Astrocyte (in vitro differentiated cells and primary cell): ENCODE data around the gene CCNG2. TPM values are rescaled to one million over a fixed set of nuclear protein-coding genes. Genes with fewer than 3 reads are reported as not detected.

Experiments used
- DNase-seq: peaks from one replicate; pipeline ENCODE4 v3.0.0-alpha.2; 2010; ENCODE audit warnings: low read depth
- FAIRE-seq: peaks from 2 replicates; lab custom pipeline; 2011; peaks lifted over from hg19 to GRCh38; lab: Jason Lieb, UNC
- H2AFZ ChIP-seq: 2 replicates; pipeline ENCODE4 v1.6.0; 2012; ENCODE audit warnings: low read depth, low read length, inconsistent platforms
- H3K27ac ChIP-seq: 2 replicates; pipeline ENCODE4 v1.5.1; 2011; ENCODE audit warnings: low read depth, low read length, inconsistent platforms
- H3K27me3 ChIP-seq: 2 replicates; pipeline ENCODE4 v1.6.0; 2011; ENCODE audit warnings: low read length, inconsistent platforms; ENCODE audit not compliant: insufficient read depth
- H3K36me3 ChIP-seq: 2 replicates; pipeline ENCODE4 v1.5.1; 2011; ENCODE audit warnings: low read length, inconsistent platforms; ENCODE audit not compliant: insufficient read depth
- H3K4me1 ChIP-seq: 2 replicates; pipeline ENCODE4 v1.5.1; 2011; ENCODE audit warnings: low read length, inconsistent platforms; ENCODE audit not compliant: insufficient read depth
- H3K4me2 ChIP-seq: 2 replicates; pipeline ENCODE4 v1.6.0; 2012; ENCODE audit warnings: low read length, inconsistent platforms
- H3K4me3 ChIP-seq: 2 replicates; pipeline ENCODE4 v1.5.1; 2011; ENCODE audit warnings: low read depth, mild to moderate bottlenecking, low read length, inconsistent platforms; ENCODE audit not compliant: insufficient read depth
- H3K79me2 ChIP-seq: 2 replicates; pipeline ENCODE4 v1.6.0; 2012; ENCODE audit warnings: mild to moderate bottlenecking, low read length, inconsistent platforms; ENCODE audit not compliant: insufficient read depth
- H3K9ac ChIP-seq: 2 replicates; pipeline ENCODE4 v1.6.0; 2012; ENCODE audit warnings: mild to moderate bottlenecking, low read length, inconsistent platforms
- H3K9me3 ChIP-seq: 2 replicates; pipeline ENCODE4 v1.5.1; 2012; ENCODE audit warnings: low read depth, mild to moderate bottlenecking, low read length, inconsistent platforms; ENCODE audit not compliant: insufficient read depth
- H4K20me1 ChIP-seq: 2 replicates; pipeline ENCODE4 v1.6.0; 2012; ENCODE audit warnings: low read length, inconsistent platforms; ENCODE audit not compliant: insufficient read depth
- H3K27ac Mint-ChIP-seq: one replicate; pipeline ENCODE4 v1.8.0; 2021; ENCODE audit warnings: mild to moderate bottlenecking, mixed read lengths; ENCODE audit not compliant: unreplicated experiment
- H3K27me3 Mint-ChIP-seq: one replicate; pipeline ENCODE4 v1.8.0; 2021; ENCODE audit warnings: low read depth, mixed read lengths; ENCODE audit not compliant: unreplicated experiment
- H3K36me3 Mint-ChIP-seq: one replicate; pipeline ENCODE4 v1.8.0; 2021; ENCODE audit warnings: low read depth, mixed read lengths; ENCODE audit not compliant: unreplicated experiment
- H3K4me1 Mint-ChIP-seq: one replicate; pipeline ENCODE4 v1.8.0; 2021; ENCODE audit warnings: low read depth, mixed read lengths; ENCODE audit not compliant: unreplicated experiment
- H3K4me3 Mint-ChIP-seq: one replicate; pipeline ENCODE4 v1.8.0; 2021; ENCODE audit warnings: mild to moderate bottlenecking, moderate library complexity, mixed read lengths; ENCODE audit not compliant: unreplicated experiment
- H3K9me3 Mint-ChIP-seq: one replicate; pipeline ENCODE4 v1.8.0; 2021; ENCODE audit warnings: mild to moderate bottlenecking, mixed read lengths; ENCODE audit not compliant: unreplicated experiment
- CTCF ChIP-seq: IDR thresholded peaks from 2 replicates; pipeline ENCODE4 v1.5.1; 2011; ENCODE audit warnings: low read depth, mild to moderate bottlenecking, inconsistent platforms, low read length, moderate library complexity; ENCODE audit not compliant: insufficient read depth
- EZH2 ChIP-seq: IDR thresholded peaks from 2 replicates; pipeline ENCODE4 v1.6.1; 2012; ENCODE audit warnings: mild to moderate bottlenecking, low read length, inconsistent platforms; ENCODE audit not compliant: insufficient read depth
- total RNA-seq: library from RNA; stranded (reverse); gene quantifications from 2 replicates; pipeline ENCODE4 v1.2.1, GENCODE V29; 2021

Gene CCNG2
- total RNA-seq, 1 donor from 2014 or later, result 54.7 TPM

DNA sequence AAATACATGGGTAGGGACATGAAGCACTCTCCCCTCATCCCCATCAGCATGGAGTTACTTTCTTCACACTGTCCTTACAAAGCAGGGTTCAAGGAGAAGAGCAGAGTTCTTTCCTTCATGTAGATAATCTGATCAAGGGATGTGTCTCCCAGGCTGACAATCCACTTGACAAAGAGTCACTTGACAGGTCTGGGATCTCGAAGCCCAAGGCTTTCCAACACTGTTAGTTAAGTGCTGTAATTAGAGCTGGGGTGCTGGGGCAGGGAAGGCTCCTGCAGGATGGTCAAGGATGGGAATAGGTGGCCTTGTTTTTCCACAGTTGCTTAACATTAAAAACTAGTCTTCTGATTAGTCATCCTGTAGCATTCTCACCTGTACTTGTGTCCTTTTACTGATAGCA, 38.0 kb downstream of the CCNG2 start:
- H3K9me3 ChIP-seq, result no peaks in the 10 kb centered on the region
- FAIRE-seq (no peak), DNase-seq (no peak)
- H3K27ac Mint-ChIP-seq, result no peak overlapping the region
- H3K79me2 ChIP-seq, result no peaks in the 10 kb centered on the region
- H4K20me1 ChIP-seq, result no peaks in the 10 kb centered on the region
- no peak overlapping the region for H3K4me3 ChIP-seq
- H2AFZ ChIP-seq, result no peak overlapping the region
- peaks cover 7% of the 10 kb centered on the region for H3K4me1 Mint-ChIP-seq
- H3K36me3 ChIP-seq, result no peaks in the 10 kb centered on the region
- no peaks in the 10 kb centered on the region for H3K36me3 Mint-ChIP-seq
- H3K27me3 Mint-ChIP-seq, result peaks cover 33% of the 10 kb centered on the region
- no peaks in the 10 kb centered on the region for H3K9me3 Mint-ChIP-seq
- H3K4me3 Mint-ChIP-seq, result no peak overlapping the region
- H3K9ac ChIP-seq, result no peak overlapping the region
- peaks cover 20% of the 10 kb centered on the region for H3K27me3 ChIP-seq
- H3K27ac ChIP-seq, result no peak overlapping the region
- no peaks in the 10 kb centered on the region for H3K4me1 ChIP-seq
- TF ChIP-seq CTCF (no peak), EZH2 (no peak)
- no peak overlapping the region for H3K4me2 ChIP-seq

DNA sequence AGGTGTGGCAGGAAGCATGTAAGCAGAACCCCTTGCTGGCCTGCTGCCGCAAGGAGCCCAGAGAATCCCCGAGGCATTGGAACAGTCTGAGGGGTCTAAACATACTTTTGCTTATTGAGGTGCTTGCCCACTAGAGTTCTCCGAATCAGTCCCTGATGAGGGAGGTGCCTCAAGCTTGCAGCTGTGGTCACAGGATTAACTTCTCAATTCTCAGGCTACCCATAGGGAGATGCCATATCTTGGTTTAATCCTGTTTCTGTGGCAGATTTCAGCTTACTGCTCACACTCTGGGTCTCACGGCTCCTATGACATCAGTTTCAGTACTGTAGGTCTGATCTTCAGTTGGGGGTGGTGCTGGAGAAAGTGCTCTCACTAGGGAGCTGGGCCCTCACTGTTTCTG, 39.9 kb downstream of the CCNG2 start:
- Histone ChIP-seq H3K4me3 (no peak overlapping the region), H3K27me3 (peaks cover 21% of the 10 kb centered on the region), H3K79me2 (no peaks in the 10 kb centered on the region), H3K9me3 (no peaks in the 10 kb centered on the region), H4K20me1 (no peaks in the 10 kb centered on the region), H2AFZ (no peak overlapping the region), H3K36me3 (no peaks in the 10 kb centered on the region), H3K4me1 (no peaks in the 10 kb centered on the region), H3K4me2 (no peak overlapping the region), H3K9ac (no peak overlapping the region), H3K27ac (no peak overlapping the region)
- TF ChIP-seq EZH2 (no peak), CTCF (no peak)
- Mint-ChIP-seq H3K4me1 (no peaks in the 10 kb centered on the region), H3K36me3 (no peaks in the 10 kb centered on the region), H3K27ac (no peak overlapping the region), H3K4me3 (no peak overlapping the region), H3K27me3 (peaks cover 34% of the 10 kb centered on the region), H3K9me3 (no peaks in the 10 kb centered on the region)
- DNase-seq (no peak), FAIRE-seq (no peak)

GRCh38 chr4:77197361-77197760, 40.4 kb downstream of the CCNG2 start:
- no peaks in the 10 kb centered on the region for H3K36me3 ChIP-seq
- no peaks in the 10 kb centered on the region for H4K20me1 ChIP-seq
- H3K4me2 ChIP-seq, result no peak overlapping the region
- peaks cover 21% of the 10 kb centered on the region for H3K27me3 ChIP-seq
- no peaks in the 10 kb centered on the region for H3K36me3 Mint-ChIP-seq
- no peaks in the 10 kb centered on the region for H3K9me3 ChIP-seq
- H3K27me3 Mint-ChIP-seq, result peaks cover 31% of the 10 kb centered on the region
- H3K4me1 Mint-ChIP-seq, result no peaks in the 10 kb centered on the region
- no peak overlapping the region for H3K4me3 ChIP-seq
- no peak overlapping the region for H3K4me3 Mint-ChIP-seq
- H3K9me3 Mint-ChIP-seq, result no peaks in the 10 kb centered on the region
- H3K9ac ChIP-seq, result no peak overlapping the region
- no peak overlapping the region for H3K27ac Mint-ChIP-seq
- H3K27ac ChIP-seq, result no peak overlapping the region
- no peak for DNase-seq
- no peaks in the 10 kb centered on the region for H3K4me1 ChIP-seq
- TF ChIP-seq EZH2, result no peak
- no peak for TF ChIP-seq CTCF
- FAIRE-seq, result no peak
- H3K79me2 ChIP-seq, result no peaks in the 10 kb centered on the region
- H2AFZ ChIP-seq, result no peak overlapping the region
